H9 (cell line): ENCODE measurements around the gene MAP3K20. TPM values are rescaled to one million over a fixed set of nuclear protein-coding genes. Genes with fewer than 3 reads are reported as not detected.

Experiments
- DNase-seq: peaks from one replicate; pipeline ENCODE4 v3.0.0-alpha.2; 2017
- H2AFZ ChIP-seq: one replicate; pipeline ENCODE4 v1.6.1; 2013; ENCODE audit warnings: mild to moderate bottlenecking, low read length, control low read depth, moderate library complexity
- H2AK5ac ChIP-seq: 2 replicates; pipeline ENCODE4 v1.6.1; 2013; ENCODE audit warnings: low read length, control low read depth, mixed read lengths; ENCODE audit not compliant: insufficient read length
- H2BK120ac ChIP-seq: one replicate; pipeline ENCODE4 v1.6.1; 2013; ENCODE audit warnings: low read depth, mild to moderate bottlenecking, low read length, control low read depth, inconsistent platforms; ENCODE audit not compliant: poor library complexity, severe bottlenecking
- H2BK12ac ChIP-seq: 2 replicates; pipeline ENCODE4 v1.6.1; 2013; ENCODE audit warnings: low read length, control low read depth, mixed read lengths, low read depth; ENCODE audit not compliant: insufficient read length
- H2BK15ac ChIP-seq: 2 replicates; pipeline ENCODE4 v1.6.1; 2013; ENCODE audit warnings: low read depth, low read length, control low read depth
- H2BK20ac ChIP-seq: one replicate; pipeline ENCODE4 v1.6.1; 2013; ENCODE audit warnings: low read depth, mild to moderate bottlenecking, low read length, control low read depth, inconsistent platforms; ENCODE audit not compliant: poor library complexity, severe bottlenecking
- H2BK5ac ChIP-seq: 2 replicates; pipeline ENCODE4 v1.6.1; 2013; ENCODE audit warnings: low read length, control low read depth, mixed read lengths; ENCODE audit not compliant: insufficient read length
- H3K14ac ChIP-seq: 2 replicates; pipeline ENCODE4 v1.6.1; 2013; ENCODE audit warnings: low read length, control low read depth; ENCODE audit not compliant: insufficient read depth
- H3K18ac ChIP-seq: 2 replicates; pipeline ENCODE4 v1.6.1; 2013; ENCODE audit warnings: low read depth, mild to moderate bottlenecking, mixed read lengths, low read length, control low read depth; ENCODE audit not compliant: insufficient read length
- H3K23ac ChIP-seq: 2 replicates; pipeline ENCODE4 v1.6.1; 2013; ENCODE audit warnings: low read length, control low read depth, mixed read lengths, low read depth; ENCODE audit not compliant: insufficient read length
- H3K23me2 ChIP-seq: 2 replicates; pipeline ENCODE4 v1.6.1; 2013; ENCODE audit warnings: low read depth, mild to moderate bottlenecking, mixed read lengths, low read length, control low read depth; ENCODE audit not compliant: insufficient read length, poor library complexity, severe bottlenecking
- H3K27ac ChIP-seq: 2 replicates; pipeline ENCODE4 v1.5.1; 2013; ENCODE audit warnings: low read length, control low read depth, mixed read lengths, low read depth; ENCODE audit not compliant: insufficient read length
- H3K27me3 ChIP-seq: 2 replicates; pipeline ENCODE4 v1.6.1; 2013; ENCODE audit warnings: low read length, control low read depth, inconsistent platforms; ENCODE audit not compliant: insufficient read depth
- H3K4ac ChIP-seq: 2 replicates; pipeline ENCODE4 v1.6.1; 2013; ENCODE audit warnings: low read depth, mild to moderate bottlenecking, control low read depth, inconsistent platforms, low read length, moderate library complexity
- H3K4me1 ChIP-seq: 2 replicates; pipeline ENCODE4 v1.6.1; 2013; ENCODE audit warnings: low read length, control low read depth, inconsistent platforms; ENCODE audit not compliant: insufficient read depth
- H3K4me2 ChIP-seq: 2 replicates; pipeline ENCODE4 v1.6.1; 2013; ENCODE audit warnings: low read length, control low read depth, mixed read lengths; ENCODE audit not compliant: insufficient read length, insufficient read depth
- H3K56ac ChIP-seq: 2 replicates; pipeline ENCODE4 v1.6.1; 2013; ENCODE audit warnings: low read depth, mild to moderate bottlenecking, mixed read lengths, low read length, control low read depth; ENCODE audit not compliant: insufficient read length
- H3K79me1 ChIP-seq: 2 replicates; pipeline ENCODE4 v1.6.1; 2013; ENCODE audit warnings: low read depth, mild to moderate bottlenecking, moderate library complexity, low read length, control low read depth, inconsistent platforms; ENCODE audit not compliant: insufficient read depth, poor library complexity, severe bottlenecking
- H3K79me2 ChIP-seq: 2 replicates; pipeline ENCODE4 v1.6.1; 2013; ENCODE audit warnings: low read length, control low read depth, inconsistent platforms; ENCODE audit not compliant: insufficient read depth
- H3K9ac ChIP-seq: 2 replicates; pipeline ENCODE4 v1.6.1; 2013; ENCODE audit warnings: low read length, control low read depth, mixed read lengths; ENCODE audit not compliant: insufficient read length; ENCODE audit errors: extremely low read depth
- H3K9me3 ChIP-seq: one replicate; pipeline ENCODE4 v1.6.1; 2013; ENCODE audit warnings: low read depth, low read length, inconsistent platforms; ENCODE audit not compliant: control insufficient read depth
- H3T11ph ChIP-seq: one replicate; pipeline ENCODE4 v1.6.1; 2013; ENCODE audit warnings: mild to moderate bottlenecking, low read length, control low read depth, inconsistent platforms
- H4K20me1 ChIP-seq: one replicate; pipeline ENCODE4 v1.6.1; 2013; ENCODE audit not compliant: control insufficient read depth, insufficient read length, insufficient read depth
- H4K5ac ChIP-seq: 2 replicates; pipeline ENCODE4 v1.6.1; 2013; ENCODE audit warnings: low read depth, mild to moderate bottlenecking, mixed read lengths, low read length, control low read depth; ENCODE audit not compliant: insufficient read length
- H4K8ac ChIP-seq: replicated peaks from 2 replicates; pipeline ENCODE4 v1.6.1; 2013; ENCODE audit warnings: low read length, control low read depth, mixed read lengths, low read depth; ENCODE audit not compliant: insufficient read length
- H4K91ac ChIP-seq: 2 replicates; pipeline ENCODE4 v1.6.1; 2013; ENCODE audit warnings: low read depth, mild to moderate bottlenecking, moderate library complexity, mixed read lengths, low read length, control low read depth; ENCODE audit not compliant: insufficient read length
- H3K27ac Mint-ChIP-seq, 3 experiments: 2 replicates in 2 of 3; 3 replicates in 1 of 3; pipeline ENCODE4 v1.8.0; 2020 to 2021; ENCODE audit warnings: mixed read lengths in 3 of 3, mild to moderate bottlenecking in 1 of 3, moderate library complexity in 1 of 3
- H3K27me3 Mint-ChIP-seq: 2 replicates; pipeline ENCODE4 v1.8.0; 2021; ENCODE audit warnings: low read depth, mild to moderate bottlenecking, moderate library complexity, mixed read lengths
- H3K36me3 Mint-ChIP-seq, 3 experiments: 2 replicates in 2 of 3; 3 replicates in 1 of 3; pipeline ENCODE4 v1.8.0; 2020 to 2021; ENCODE audit warnings: low read depth in 3 of 3, mixed read lengths in 3 of 3; ENCODE audit not compliant: insufficient read depth in 1 of 3
- H3K4me1 Mint-ChIP-seq, 2 experiments: 2 replicates each; pipeline ENCODE4 v1.8.0; 2020; ENCODE audit warnings: mixed read lengths in 2 of 2
- H3K4me3 Mint-ChIP-seq, 2 experiments: 2 replicates in 1 of 2; 3 replicates in 1 of 2; pipeline ENCODE4 v1.8.0; 2020 to 2021; ENCODE audit warnings: mild to moderate bottlenecking in 2 of 2, mixed read lengths in 2 of 2, moderate library complexity in 1 of 2
- H3K9me3 Mint-ChIP-seq, 2 experiments: 2 replicates in 1 of 2; 3 replicates in 1 of 2; pipeline ENCODE4 v1.8.0; 2020; ENCODE audit warnings: mild to moderate bottlenecking in 2 of 2, mixed read lengths in 2 of 2, moderate library complexity in 1 of 2
- CTCF ChIP-seq: fragments of 200-600 bp; sonication (generic); conservative IDR thresholded peaks from 3 replicates; pipeline ENCODE4 v1.8.0; 2021; ENCODE audit warnings: antibody characterized with exemption, mild to moderate bottlenecking
- WGBS: extraction: QIAGEN DNeasy Blood & Tissue Kit; methylation state at CpG from one replicate; pipeline ENCODE4 v1.1.7; 2013; ENCODE audit warnings: missing lambda C conversion rate, low lambda C conversion rate, mixed read lengths; ENCODE audit not compliant: insufficient read length; ENCODE audit errors: extremely low coverage; 5-methylcytosine and 5-hydroxymethylcytosine counted together
- total RNA-seq: library from RNA; stranded (reverse); gene quantifications from 2 replicates; pipeline ENCODE4 v1.2.1, GENCODE V29; 2021

Gene MAP3K20
- total RNA-seq, 1 experiment from 2014 or later: 8.7 TPM

- H2BK20ac ChIP-seq: no peak overlapping the region
- H3K56ac ChIP-seq: no peak overlapping the region
- H3K4me3 Mint-ChIP-seq: no peak overlapping the region
- H2AK5ac ChIP-seq: no peak overlapping the region
- H3K27me3 Mint-ChIP-seq: no peaks in the 10 kb centered on the region
- WGBS: no CpG with 5 or more reads among the region's 4 CpGs
- no peaks in the 10 kb centered on the region; the same call in 1 of the 2 replicates for H3K4me1 ChIP-seq
- H4K5ac ChIP-seq: no peak overlapping the region
- H2BK15ac ChIP-seq: no peak overlapping the region
- no peak overlapping the region for H3K14ac ChIP-seq
- no peaks in the 10 kb centered on the region for H3K23me2 ChIP-seq
- no peaks in the 10 kb centered on the region for H3K27me3 ChIP-seq
- H3K36me3 Mint-ChIP-seq: peaks cover 0 to 4% (median 0%) of the 10 kb centered on the region in 3 experiments; a peak in 2 of 7 replicates
- H3K4me2 ChIP-seq: no peak overlapping the region
- H3K9ac ChIP-seq: no peak overlapping the region
- H3K9me3 ChIP-seq: no peaks in the 10 kb centered on the region
- no peak overlapping the region for H3K18ac ChIP-seq
- no peak overlapping the region for H3T11ph ChIP-seq
- no peaks in the 10 kb centered on the region for H3K9me3 Mint-ChIP-seq
- H2BK120ac ChIP-seq: no peak overlapping the region
- H4K20me1 ChIP-seq: no peaks in the 10 kb centered on the region
- no peak overlapping the region for H2BK12ac ChIP-seq
- no peak overlapping the region for H2AFZ ChIP-seq
- H3K4me1 Mint-ChIP-seq: peaks cover 30 to 31% of the 10 kb centered on the region in 2 experiments
- H3K27ac Mint-ChIP-seq: peak overlapping the region in 1 of 3 experiments; percentile 78; a peak in 2 of 7 replicates
- peak overlapping the region; percentile 55 for H3K27ac ChIP-seq
- no peaks in the 10 kb centered on the region for H3K79me2 ChIP-seq
- DNase-seq: no peak
- H4K8ac ChIP-seq: no peak overlapping the region
- no peak overlapping the region for H4K91ac ChIP-seq
- no peak for TF ChIP-seq CTCF
- H3K79me1 ChIP-seq: no peaks in the 10 kb centered on the region
- H2BK5ac ChIP-seq: no peak overlapping the region
- no peak overlapping the region for H3K4ac ChIP-seq
- no peak overlapping the region for H3K23ac ChIP-seq
Measured at GRCh38 chr2:173134703-173135102, 59.1 kb downstream of the MAP3K20 start.
